T-helper 17 cell (primary cell): ENCODE data around the gene DMP1. TPM values are rescaled to one million over a fixed set of nuclear protein-coding genes. Genes with fewer than 3 reads are reported as not detected.

Source experiments
- ATAC-seq: fragments of 150-1000 bp; cut with Tn5 transposase; 2 replicates; pipeline ENCODE4 v1.10.0; 2021; ENCODE audit warnings: mild to moderate bottlenecking, moderate library complexity
- DNase-seq, 3 donors: peaks; one replicate each; pipeline versions ENCODE4 v3.0.0 to v3.0.0-alpha.2; 2020 to 2021
- H3K9me3 ChIP-seq: one replicate; pipeline ENCODE4 v1.7.0; 2013; ENCODE audit warnings: low read length, mild to moderate bottlenecking; ENCODE audit not compliant: control insufficient read depth, poor library complexity, severe bottlenecking
- H3K27ac Mint-ChIP-seq: one replicate; pipeline ENCODE4 v1.8.0; 2022; ENCODE audit warnings: mild to moderate bottlenecking, moderate library complexity, mixed read lengths
- H3K27me3 Mint-ChIP-seq: one replicate; pipeline ENCODE4 v1.8.0; 2022; ENCODE audit warnings: mixed read lengths
- H3K36me3 Mint-ChIP-seq: one replicate; pipeline ENCODE4 v1.8.0; 2022; ENCODE audit warnings: low read depth, mixed read lengths
- H3K4me1 Mint-ChIP-seq: one replicate; pipeline ENCODE4 v1.8.0; 2022; ENCODE audit warnings: mild to moderate bottlenecking, mixed read lengths
- H3K4me3 Mint-ChIP-seq: one replicate; pipeline ENCODE4 v1.8.0; 2022; ENCODE audit warnings: mild to moderate bottlenecking, moderate library complexity, mixed read lengths
- total RNA-seq, 4 donors: library from RNA in 2 of 4; stranded (reverse) in 2 of 4; gene quantifications; one replicate each; pipeline ENCODE4 v1.2.3 and lab custom pipeline; 2022 to 2026

Gene DMP1
- total RNA-seq, 2 donors from 2014 or later = not detected

- no peak for ATAC-seq
- no peak for DNase-seq
- H3K9me3 ChIP-seq = no peaks in the 10 kb centered on the region
- peaks cover 2% of the 10 kb centered on the region for H3K36me3 Mint-ChIP-seq
- no peaks in the 10 kb centered on the region for H3K4me1 Mint-ChIP-seq
- H3K4me3 Mint-ChIP-seq = no peak overlapping the region
- H3K27ac Mint-ChIP-seq = no peak overlapping the region
- peaks cover 9% of the 10 kb centered on the region for H3K27me3 Mint-ChIP-seq
Observed at GRCh38 chr4:87697945-87698344, 47.9 kb downstream of the DMP1 start.

GRCh38 chr4:87698394-87698793, 48.3 kb downstream of the DMP1 start:
- DNase-seq (no peak), ATAC-seq (no peak)
- H3K27ac Mint-ChIP-seq = no peak overlapping the region
- peaks cover 13% of the 10 kb centered on the region for H3K27me3 Mint-ChIP-seq
- H3K9me3 ChIP-seq = no peaks in the 10 kb centered on the region
- no peaks in the 10 kb centered on the region for H3K4me1 Mint-ChIP-seq
- no peak overlapping the region for H3K4me3 Mint-ChIP-seq
- peaks cover 2% of the 10 kb centered on the region for H3K36me3 Mint-ChIP-seq

GRCh38 chr4:87704001-87704400, 53.9 kb downstream of the DMP1 start:
- no peaks in the 10 kb centered on the region for H3K4me1 Mint-ChIP-seq
- no peaks in the 10 kb centered on the region for H3K9me3 ChIP-seq
- H3K4me3 Mint-ChIP-seq = no peak overlapping the region
- ATAC-seq = no peak
- peaks cover 37% of the 10 kb centered on the region for H3K27me3 Mint-ChIP-seq
- DNase-seq = no peak
- no peak overlapping the region for H3K27ac Mint-ChIP-seq
- no peaks in the 10 kb centered on the region for H3K36me3 Mint-ChIP-seq

- Mint-ChIP-seq H3K27me3 (peaks cover 37% of the 10 kb centered on the region), H3K27ac (no peak overlapping the region), H3K36me3 (no peaks in the 10 kb centered on the region), H3K4me1 (no peaks in the 10 kb centered on the region), H3K4me3 (no peak overlapping the region)
- DNase-seq (no peak), ATAC-seq (no peak)
- H3K9me3 ChIP-seq = no peaks in the 10 kb centered on the region
Observed at GRCh38 chr4:87707279-87707918, 57.3 kb downstream of the DMP1 start.

Other genes starting within 250 kb of the DMP1 start
- 1 to 10 TPM; 6.2 to 9.7 TPM for gene NUDT9, start 227.7 kb upstream of the DMP1 start, total RNA-seq
- gene SPARCL1, start 120.9 kb upstream of the DMP1 start, total RNA-seq = not detected
- gene DSPP, start 41.8 kb upstream of the DMP1 start, total RNA-seq = not detected
- gene IBSP, start 149.3 kb downstream of the DMP1 start, total RNA-seq = not detected
- not detected for gene MEPE, start 182.7 kb downstream of the DMP1 start, total RNA-seq